Activated naive CD8-positive, alpha-beta T cell treated with anti-CD3 and anti-CD28 coated beads, Interleukin-2, amount 10 ng/mL, durations not matched to agents 7 days and 5 days (primary cell): Measurements from ENCODE around the gene YRDC. TPM values are rescaled to one million over a fixed set of nuclear protein-coding genes. Genes with fewer than 3 reads are reported as not detected.
A peak's percentile ranks its signal among the peaks of the same experiment; 100 is the strongest.

Experiments
- ATAC-seq: fragments of 150-1000 bp; cut with Tn5 transposase; one replicate; pipeline ENCODE4 v1.10.0; 2021; ENCODE audit warnings: low read depth, moderate library complexity
- POLR2A ChIA-PET: fragments of 350-600 bp; sonication (Branson Sonifier 250); formaldehyde crosslinking; loops from one replicate; lab custom pipeline; 2021; ENCODE audit warnings: antibody characterized with exemption; lab: Charles Lee
- DNase-seq: peaks from one replicate; pipeline ENCODE4 v3.0.0; 2021
- H3K27ac Mint-ChIP-seq: one replicate; pipeline ENCODE4 v1.8.0; 2022; ENCODE audit warnings: mild to moderate bottlenecking, mixed read lengths
- H3K27me3 Mint-ChIP-seq: one replicate; pipeline ENCODE4 v1.8.0; 2022; ENCODE audit warnings: mild to moderate bottlenecking, moderate library complexity, mixed read lengths
- H3K36me3 Mint-ChIP-seq: one replicate; pipeline ENCODE4 v1.8.0; 2021; ENCODE audit warnings: mild to moderate bottlenecking, mixed read lengths
- H3K4me1 Mint-ChIP-seq: one replicate; pipeline ENCODE4 v1.8.0; 2021; ENCODE audit warnings: mixed read lengths
- H3K4me3 Mint-ChIP-seq: one replicate; pipeline ENCODE4 v1.8.0; 2022; ENCODE audit warnings: mild to moderate bottlenecking, moderate library complexity, mixed read lengths
- H3K9me3 Mint-ChIP-seq: one replicate; pipeline ENCODE4 v1.8.0; 2021; ENCODE audit warnings: mixed read lengths
- total RNA-seq, 2 experiments: library from RNA; stranded (reverse); gene quantifications; one replicate each; pipeline ENCODE4 v1.2.3, GENCODE V29; 2021

Gene YRDC
- total RNA-seq, 2 experiments from 2014 or later, result 13.3 to 14.1 TPM

- peaks cover 57% of the 10 kb centered on the region for H3K27me3 Mint-ChIP-seq
- POLR2A ChIA-PET, result no interaction called here
- peaks cover 3% of the 10 kb centered on the region for H3K4me1 Mint-ChIP-seq
- no peak for DNase-seq
- H3K27ac Mint-ChIP-seq, result no peak overlapping the region
- peak overlapping the region; percentile 65 for H3K4me3 Mint-ChIP-seq
- no peaks in the 10 kb centered on the region for H3K36me3 Mint-ChIP-seq
- no peaks in the 10 kb centered on the region for H3K9me3 Mint-ChIP-seq
- ATAC-seq, result no peak
Measured at GRCh38 chr1:37753473-37754321, 54.3 kb downstream of the YRDC start.

Other genes with a start within 250 kb of the YRDC start
- gene GNL2, start 212.3 kb downstream of the YRDC start, total RNA-seq, result 10 to 100 TPM; 45.2 to 46.9 TPM
- not detected for gene RSPO1, start 173.3 kb downstream of the YRDC start, total RNA-seq
- gene CDCA8, start 115.7 kb downstream of the YRDC start, total RNA-seq, result 10 to 100 TPM; 64.7 to 67.0 TPM
- gene EPHA10, start 43.1 kb downstream of the YRDC start, total RNA-seq, result not detected
- 1 to 10 TPM; 1.3 to 1.4 TPM for gene MANEAL, start 14.4 kb downstream of the YRDC start, total RNA-seq
- 10 to 100 TPM; 15.4 to 18.0 TPM for gene C1orf122, start 418 bp downstream of the YRDC start, total RNA-seq
- gene MTF1, start 51.4 kb upstream of the YRDC start, total RNA-seq, result 10 to 100 TPM; 21.7 to 28.2 TPM
- 10 to 100 TPM; 44.0 to 48.8 TPM for gene INPP5B, start 138.8 kb upstream of the YRDC start, total RNA-seq
- 10 to 100 TPM; 67.8 to 70.9 TPM for gene SF3A3, start 181.8 kb upstream of the YRDC start, total RNA-seq
- gene FHL3, start 197.3 kb upstream of the YRDC start, total RNA-seq, result 10 to 100 TPM; 14.6 to 14.7 TPM
- gene UTP11, start 204.5 kb upstream of the YRDC start, total RNA-seq, result 10 to 100 TPM; 27.5 to 28.8 TPM
- under 1 TPM; 0.83 to 0.88 TPM for gene POU3F1, start 238.6 kb upstream of the YRDC start, total RNA-seq